ENCODE measurements around the gene GTF3C5.

GTF3C5 gene

GRCh38 chr9:133030317-133031129 is at the start of gene GTF3C5:
Gene GTF3C5, plus strand, starts transcription at chr9:133030997. Its CDS starts 15 bp downstream, at chr9:133031012.
- DNase-seq, result peak; percentile 99

GRCh38 chr9:132982458-132982857 is 48.3 kb upstream of the GTF3C5 start:
- no peak for DNase-seq

GRCh38 chr9:132983491-132984201 is 47.2 kb upstream of the GTF3C5 start:
- DNase-seq, result no peak

GRCh38 chr9:132984202-132985070 is 46.4 kb upstream of the GTF3C5 start:
- DNase-seq, result no peak

- no peak for DNase-seq
Measured at GRCh38 chr9:132985071-132985350, 45.8 kb upstream of the GTF3C5 start.

- no peak for DNase-seq
Measured at GRCh38 chr9:132985489-132985888, 45.3 kb upstream of the GTF3C5 start.

GRCh38 chr9:132986114-132986513 is 44.7 kb upstream of the GTF3C5 start:
- DNase-seq, result no peak

- DNase-seq, result no peak
Measured at GRCh38 chr9:132986640-132987620, 43.9 kb upstream of the GTF3C5 start.

GRCh38 chr9:132988244-132989013 is 42.4 kb upstream of the GTF3C5 start:
- DNase-seq, result no peak

- no peak for DNase-seq
Measured at GRCh38 chr9:132989014-132989310, 41.8 kb upstream of the GTF3C5 start.

GRCh38 chr9:132989414-132989996 is 41.3 kb upstream of the GTF3C5 start:
- DNase-seq, result no peak

- peak; percentile 34 for DNase-seq
Measured at GRCh38 chr9:132989998-132990557, 40.7 kb upstream of the GTF3C5 start.

GRCh38 chr9:132990781-132991180 is 40.0 kb upstream of the GTF3C5 start:
- DNase-seq, result no peak

GRCh38 chr9:132991351-132992300 is 39.2 kb upstream of the GTF3C5 start:
- DNase-seq, result no peak

GRCh38 chr9:132993511-132993939 is 37.3 kb upstream of the GTF3C5 start:
- DNase-seq, result no peak

GRCh38 chr9:132994410-132995120 is 36.2 kb upstream of the GTF3C5 start:
- no peak for DNase-seq

GRCh38 chr9:132995121-132995420 is 35.7 kb upstream of the GTF3C5 start:
- DNase-seq, result no peak

GRCh38 chr9:132995879-132996278 is 34.9 kb upstream of the GTF3C5 start:
- DNase-seq, result no peak

GRCh38 chr9:132996526-132996925 is 34.3 kb upstream of the GTF3C5 start:
- no peak for DNase-seq
